ENCODE data around the gene TUT1. TPM values are rescaled to one million over a fixed set of nuclear protein-coding genes. Genes with fewer than 3 reads are reported as not detected.

TUT1 gene
- total and polyA plus RNA-seq, 12 donors, result 7.0 to 67.6 (median 15.5) TPM

GRCh38 chr11:62548545-62549335 lies 42.6 kb downstream of the TUT1 start:
- no peak for DNase-seq
- no peaks in the 10 kb centered on the region for H3K9me3 ChIP-seq (replicated peaks in 1 of 3)
- H3K27me3 ChIP-seq, result no peaks in the 10 kb centered on the region
- intact Hi-C loops (cut with DNase I), result no loop called here
- H3K4me3 ChIP-seq, result no peak overlapping the region
- TF ChIP-seq POLR2A (IDR thresholded peaks at IDR 0.05), result no peak
- TF ChIP-seq, protein P1, sequence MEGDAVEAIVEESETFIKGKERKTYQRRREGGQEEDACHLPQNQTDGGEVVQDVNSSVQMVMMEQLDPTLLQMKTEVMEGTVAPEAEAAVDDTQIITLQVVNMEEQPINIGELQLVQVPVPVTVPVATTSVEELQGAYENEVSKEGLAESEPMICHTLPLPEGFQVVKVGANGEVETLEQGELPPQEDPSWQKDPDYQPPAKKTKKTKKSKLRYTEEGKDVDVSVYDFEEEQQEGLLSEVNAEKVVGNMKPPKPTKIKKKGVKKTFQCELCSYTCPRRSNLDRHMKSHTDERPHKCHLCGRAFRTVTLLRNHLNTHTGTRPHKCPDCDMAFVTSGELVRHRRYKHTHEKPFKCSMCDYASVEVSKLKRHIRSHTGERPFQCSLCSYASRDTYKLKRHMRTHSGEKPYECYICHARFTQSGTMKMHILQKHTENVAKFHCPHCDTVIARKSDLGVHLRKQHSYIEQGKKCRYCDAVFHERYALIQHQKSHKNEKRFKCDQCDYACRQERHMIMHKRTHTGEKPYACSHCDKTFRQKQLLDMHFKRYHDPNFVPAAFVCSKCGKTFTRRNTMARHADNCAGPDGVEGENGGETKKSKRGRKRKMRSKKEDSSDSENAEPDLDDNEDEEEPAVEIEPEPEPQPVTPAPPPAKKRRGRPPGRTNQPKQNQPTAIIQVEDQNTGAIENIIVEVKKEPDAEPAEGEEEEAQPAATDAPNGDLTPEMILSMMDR (IDR thresholded peaks at IDR 0.05), result no peak
- H3K36me3 ChIP-seq (replicated peaks in 1 of 2), result no peaks in the 10 kb centered on the region
- H3K4me1 ChIP-seq (replicated peaks in 1 of 2), result peaks cover 29 to 54% of the 10 kb centered on the region in 2 donors
- H3K27ac ChIP-seq, result peak overlapping the region in 1 of 5 donors; percentile 36
- WGBS, 4 donors, result 64 to 73% (median 70%) methylated on average over 17 of the region's 17 CpGs

DNA sequence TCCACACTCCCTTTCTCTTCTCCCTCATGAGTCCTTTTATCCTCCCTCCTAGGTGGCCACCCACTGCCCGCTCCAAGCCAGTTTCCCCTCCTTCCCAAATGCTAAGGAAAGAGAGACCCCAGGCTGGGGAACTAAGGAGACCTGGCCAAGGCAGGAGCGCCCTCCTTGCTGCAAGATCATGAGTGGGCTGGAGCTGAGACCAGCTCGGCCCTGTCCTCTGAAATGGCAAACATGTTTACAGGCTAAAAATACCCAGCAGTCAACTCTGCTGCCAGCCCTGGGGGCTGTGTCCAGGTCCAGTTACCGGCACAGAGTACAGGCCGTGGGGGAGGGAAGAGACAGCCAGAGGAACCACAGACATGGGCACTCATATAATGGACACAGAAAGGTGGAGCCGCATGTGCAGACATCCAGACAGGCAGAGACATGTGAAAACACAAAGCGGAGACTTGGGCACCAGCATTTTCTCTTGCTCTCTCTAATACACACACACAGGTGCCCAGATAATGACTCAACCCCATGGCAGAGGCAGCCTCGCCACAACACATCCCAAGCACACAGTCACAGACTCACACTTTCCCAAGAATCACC lies 43.5 kb downstream of the TUT1 start:
- no peaks in the 10 kb centered on the region for H3K9me3 ChIP-seq (replicated peaks in 1 of 3)
- no peaks in the 10 kb centered on the region for H3K36me3 ChIP-seq (replicated peaks in 1 of 2)
- intact Hi-C loops (cut with DNase I), result no loop called here
- no peak for DNase-seq
- H3K27ac ChIP-seq, result peak overlapping the region in 2 of 5 donors; percentile 88 to 96
- peaks cover 27 to 54% of the 10 kb centered on the region in 2 donors for H3K4me1 ChIP-seq (replicated peaks in 1 of 2)
- WGBS, 4 donors, result 58 to 67% (median 63%) methylated on average over 8 of the region's 8 CpGs
- peak overlapping the region in 1 of 4 donors; percentile 93 for H3K4me3 ChIP-seq
- TF ChIP-seq, protein P1 (IDR thresholded peaks at IDR 0.05), result no peak
- TF ChIP-seq POLR2A (IDR thresholded peaks at IDR 0.05), result no peak
- H3K27me3 ChIP-seq, result no peaks in the 10 kb centered on the region

DNA sequence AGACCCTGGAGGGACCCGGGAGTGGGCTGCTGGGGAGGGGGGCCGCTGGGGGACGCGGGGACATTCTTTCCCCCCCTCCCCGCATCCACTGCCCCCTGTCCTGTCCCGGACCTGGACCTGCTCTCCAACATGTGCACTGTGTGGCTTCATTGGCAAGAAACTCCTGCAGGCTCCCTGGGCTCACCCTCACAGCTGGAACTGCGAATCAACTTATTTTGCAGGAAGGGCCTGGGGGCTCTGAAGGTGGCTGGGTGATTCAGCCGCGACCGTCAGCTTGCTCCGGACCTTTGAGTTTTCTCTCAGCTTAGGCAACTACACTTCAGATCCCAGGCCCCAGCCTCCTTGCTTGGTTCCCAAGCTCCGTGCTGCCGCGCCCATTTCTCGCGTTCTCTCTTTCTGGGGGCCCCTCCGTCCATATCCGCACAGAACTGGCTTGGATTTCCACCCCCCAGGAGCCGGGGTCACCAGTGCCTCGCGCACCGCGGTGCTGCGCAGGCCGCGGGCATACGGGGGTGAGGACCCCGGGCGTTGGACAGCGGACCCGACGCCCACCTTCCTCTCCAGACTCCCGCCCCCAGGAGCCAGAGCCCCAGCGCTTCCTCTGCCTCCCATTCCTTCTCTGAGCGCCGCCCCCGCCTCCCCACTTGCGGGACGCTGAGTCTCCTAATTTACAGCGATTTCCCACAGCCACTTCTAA lies 44.2 kb downstream of the TUT1 start:
- TF ChIP-seq, protein P1 (IDR thresholded peaks at IDR 0.05), result no peak
- TF ChIP-seq POLR2A (IDR thresholded peaks at IDR 0.05), result no peak
- peak in 1 of 7 donors; percentile 28 for DNase-seq
- peaks cover 25 to 54% of the 10 kb centered on the region in 2 donors for H3K4me1 ChIP-seq (replicated peaks in 1 of 2)
- no peaks in the 10 kb centered on the region for H3K27me3 ChIP-seq
- H3K4me3 ChIP-seq, result peak overlapping the region in 2 of 4 donors; percentile 93 to 95
- H3K27ac ChIP-seq, result peak overlapping the region in 4 of 5 donors; percentile 78 to 96 (median 86)
- 15 to 25% (median 19%) methylated on average over 28 to 40 of the region's 40 CpGs for WGBS, 4 donors
- intact Hi-C loops (cut with DNase I), result no loop called here
- no peaks in the 10 kb centered on the region for H3K9me3 ChIP-seq (replicated peaks in 1 of 3)
- no peaks in the 10 kb centered on the region for H3K36me3 ChIP-seq (replicated peaks in 1 of 2)
